SK-N-SH (cell line): ENCODE data around the gene RNF144B.

Experiments used
- CTCF ChIP-seq: fragments of 200-600 bp; sonication (generic); IDR thresholded peaks from 2 replicates; pipeline ENCODE4 v1.6.1; 2017; ENCODE audit warnings: antibody characterized with exemption, mild to moderate bottlenecking, moderate library complexity
- EP300 ChIP-seq, 2 experiments: IDR thresholded peaks; 2 replicates each; pipeline versions ENCODE4 v1.4.0 to v1.6.1; 2012; ENCODE audit warnings: borderline replicate concordance in 1 of 2, low read depth in 1 of 2, low read length in 1 of 2
- EZH2phosphoT487 ChIP-seq: fragments of 200-600 bp; sonication (generic); IDR thresholded peaks from 2 replicates; pipeline ENCODE4 v1.6.1; 2017; ENCODE audit warnings: low read depth, mixed run types, mild to moderate bottlenecking, antibody characterized with exemption, moderate library complexity, borderline replicate concordance
- POLR2AphosphoS5 ChIP-seq: IDR thresholded peaks from 2 replicates; pipeline ENCODE4 v1.6.1; 2012; ENCODE audit warnings: low read depth, low read length
- REST ChIP-seq: IDR thresholded peaks from 2 replicates; pipeline ENCODE4 v1.6.1; 2012; ENCODE audit warnings: mild to moderate bottlenecking, low read depth, low read length, moderate library complexity

- TF ChIP-seq EP300 (IDR thresholded peaks at IDR 0.05; ENCODE audit: borderline replicate concordance in 1 of 2, low read depth in 1 of 2, low read length in 1 of 2): no peak
- TF ChIP-seq EZH2phosphoT487: no peak
- TF ChIP-seq POLR2AphosphoS5: no peak
- TF ChIP-seq REST: no peak
- no peak for TF ChIP-seq CTCF
These were observed 85.8 kb downstream of the RNF144B start for GRCh38 chr6:18472941-18473340.
